ENCODE results near the gene SDR39U1. TPM values are rescaled to one million over a fixed set of nuclear protein-coding genes. Genes with fewer than 3 reads are reported as not detected.

Gene SDR39U1
- total and polyA plus RNA-seq, 2 donors from 2014 or later = 62.3 to 97.8 TPM

- peaks cover 13 to 19% (median 17%) of the 10 kb centered on the region in 3 donors for H3K4me1 ChIP-seq (ENCODE audit: control insufficient read depth in 2 of 3, insufficient read depth in 2 of 3, low read depth in 1 of 3, low read length in 3 of 3)
- peak overlapping the region; percentile 40 to 41 for H3K27ac ChIP-seq (ENCODE audit: low read depth in 2 of 2, low read length in 2 of 2)
- no peak overlapping the region for H3K9ac ChIP-seq (ENCODE audit: low read length in 3 of 3)
- intact Hi-C loops (cut with DNase I) = no loop called here
- FAIRE-seq = no peak
- peak overlapping the region in 1 of 3 donors; percentile 31 for H3K4me3 ChIP-seq (ENCODE audit: low read length in 3 of 3)
- H3K36me3 ChIP-seq (ENCODE audit: control insufficient read depth in 2 of 3, insufficient read depth in 3 of 3, low read length in 3 of 3) = no peaks in the 10 kb centered on the region
- TF ChIP-seq CTCF (IDR thresholded peaks at IDR 0.05; ENCODE audit: borderline replicate concordance, extremely low read depth, insufficient read depth) = no peak
- no peaks in the 10 kb centered on the region for H3K27me3 ChIP-seq (ENCODE audit: control insufficient read depth, insufficient read depth, low read length)
- DNase-seq = peak; percentile 81 to 96 (median 85)
- H3K9me3 ChIP-seq (ENCODE audit: control insufficient read depth in 2 of 3, insufficient read depth in 1 of 3, low read length in 3 of 3) = no peaks in the 10 kb centered on the region
These were observed 44.3 kb downstream of the SDR39U1 start for GRCh38 chr14:24398293-24398652.

- no peak overlapping the region for H3K9ac ChIP-seq (ENCODE audit: low read length in 3 of 3)
- no peak for DNase-seq
- H3K4me1 ChIP-seq (ENCODE audit: control insufficient read depth in 2 of 3, insufficient read depth in 2 of 3, low read depth in 1 of 3, low read length in 3 of 3) = peaks cover 13 to 17% (median 14%) of the 10 kb centered on the region in 3 donors
- peak overlapping the region in 2 of 3 donors; percentile 20 to 31 for H3K4me3 ChIP-seq (ENCODE audit: low read length in 3 of 3)
- H3K27ac ChIP-seq (ENCODE audit: low read depth in 2 of 2, low read length in 2 of 2) = peak overlapping the region in 1 of 2 donors; percentile 40
- no peaks in the 10 kb centered on the region for H3K9me3 ChIP-seq (ENCODE audit: control insufficient read depth in 2 of 3, insufficient read depth in 1 of 3, low read length in 3 of 3)
- no peaks in the 10 kb centered on the region for H3K36me3 ChIP-seq (ENCODE audit: control insufficient read depth in 2 of 3, insufficient read depth in 3 of 3, low read length in 3 of 3)
- H3K27me3 ChIP-seq (ENCODE audit: control insufficient read depth, insufficient read depth, low read length) = no peaks in the 10 kb centered on the region
- TF ChIP-seq CTCF (IDR thresholded peaks at IDR 0.05; ENCODE audit: borderline replicate concordance, extremely low read depth, insufficient read depth) = no peak
- intact Hi-C loops (cut with DNase I) = no loop called here
- FAIRE-seq = no peak
These were observed 44.8 kb downstream of the SDR39U1 start for GRCh38 chr14:24397639-24398292.

- Histone ChIP-seq H3K9ac (ENCODE audit: low read length in 3 of 3) (no peak overlapping the region), H3K4me3 (ENCODE audit: low read length in 3 of 3) (no peak overlapping the region), H3K27ac (ENCODE audit: low read depth in 2 of 2, low read length in 2 of 2) (no peak overlapping the region), H3K9me3 (ENCODE audit: control insufficient read depth in 2 of 3, insufficient read depth in 1 of 3, low read length in 3 of 3) (no peaks in the 10 kb centered on the region), H3K4me1 (ENCODE audit: control insufficient read depth in 2 of 3, insufficient read depth in 2 of 3, low read depth in 1 of 3, low read length in 3 of 3) (peaks cover 13 to 15% (median 15%) of the 10 kb centered on the region in 3 donors), H3K27me3 (ENCODE audit: control insufficient read depth, insufficient read depth, low read length) (no peaks in the 10 kb centered on the region), H3K36me3 (ENCODE audit: control insufficient read depth in 2 of 3, insufficient read depth in 3 of 3, low read length in 3 of 3) (no peaks in the 10 kb centered on the region)
- FAIRE-seq (no peak), DNase-seq (no peak)
- intact Hi-C loops (cut with DNase I) = no loop called here
- no peak for TF ChIP-seq CTCF (IDR thresholded peaks at IDR 0.05; ENCODE audit: borderline replicate concordance, extremely low read depth, insufficient read depth)
These were observed 46.7 kb downstream of the SDR39U1 start for GRCh38 chr14:24395609-24396582.

All from kidney (tissue), 14 donors.